Amygdala (tissue), 56 donors: ENCODE measurements around the gene TP53.

ENCODE experiments used
- DNase-seq, 56 donors: peaks; one replicate each; lab custom pipeline; 2025; lab: John Stamatoyannopoulos, UW

TP53 gene

DNA sequence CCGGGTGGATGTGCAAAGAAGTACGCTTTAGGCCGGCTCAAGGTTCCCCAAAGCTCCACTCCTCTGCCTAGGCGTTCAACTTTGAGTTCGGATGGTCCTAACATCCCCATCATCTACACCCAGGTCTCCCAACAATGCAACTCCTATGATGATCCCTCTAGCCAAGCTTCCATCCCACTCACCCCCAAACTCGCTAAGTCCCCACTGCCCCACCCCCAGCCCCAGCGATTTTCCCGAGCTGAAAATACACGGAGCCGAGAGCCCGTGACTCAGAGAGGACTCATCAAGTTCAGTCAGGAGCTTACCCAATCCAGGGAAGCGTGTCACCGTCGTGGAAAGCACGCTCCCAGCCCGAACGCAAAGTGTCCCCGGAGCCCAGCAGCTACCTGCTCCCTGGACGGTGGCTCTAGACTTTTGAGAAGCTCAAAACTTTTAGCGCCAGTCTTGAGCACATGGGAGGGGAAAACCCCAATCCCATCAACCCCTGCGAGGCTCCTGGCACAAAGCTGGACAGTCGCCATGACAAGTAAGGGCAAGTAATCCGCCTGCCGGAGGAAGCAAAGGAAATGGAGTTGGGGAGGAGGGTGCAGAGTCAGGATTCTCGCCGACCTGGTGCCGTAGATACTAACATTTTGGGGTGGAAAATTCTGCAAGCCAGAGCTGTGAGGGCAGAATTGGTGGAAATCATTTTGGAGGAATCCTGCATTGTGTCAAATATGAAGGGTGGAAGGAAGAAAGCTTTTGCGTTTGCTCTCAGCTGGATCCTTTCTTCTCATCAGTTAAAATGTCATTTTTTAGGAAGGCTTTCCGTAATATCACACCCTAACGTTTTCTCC, at the start of gene TP53:
Gene TP53 (minus strand): TSS at position 419 of the 836 bp plus-strand sequence. CDS start 10,896 bp downstream, outside the sequence.
- DNase-seq = peak; percentile 31 to 95 (median 82)

DNA sequence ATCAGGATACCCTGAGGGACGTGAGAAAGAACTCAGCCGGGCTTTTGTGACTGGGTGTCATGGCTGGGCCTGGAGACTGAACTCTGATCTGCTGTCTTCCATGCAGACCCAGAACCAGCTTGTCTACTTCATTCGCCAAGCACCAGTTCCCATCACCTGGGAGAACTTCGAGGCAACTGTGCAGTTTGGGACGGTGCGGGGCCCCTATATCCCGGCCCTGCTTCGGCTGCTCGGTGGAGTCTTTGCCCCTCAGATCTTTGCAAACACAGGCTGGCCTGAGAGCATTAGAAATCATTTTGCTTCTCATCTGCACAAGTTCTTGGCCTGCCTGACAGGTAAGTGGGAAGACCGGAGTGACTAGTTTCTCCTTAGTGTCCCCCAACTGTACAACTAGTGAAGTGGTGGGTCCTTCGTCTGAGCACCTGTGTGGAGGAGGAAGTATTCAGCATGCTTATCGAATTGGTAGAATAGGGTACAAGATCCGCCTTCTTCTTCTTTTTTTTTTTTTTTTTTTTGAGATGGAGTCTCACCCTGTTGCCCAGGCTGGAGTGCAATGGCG, 45.8 kb upstream of the TP53 start:
- DNase-seq = no peak

DNA sequence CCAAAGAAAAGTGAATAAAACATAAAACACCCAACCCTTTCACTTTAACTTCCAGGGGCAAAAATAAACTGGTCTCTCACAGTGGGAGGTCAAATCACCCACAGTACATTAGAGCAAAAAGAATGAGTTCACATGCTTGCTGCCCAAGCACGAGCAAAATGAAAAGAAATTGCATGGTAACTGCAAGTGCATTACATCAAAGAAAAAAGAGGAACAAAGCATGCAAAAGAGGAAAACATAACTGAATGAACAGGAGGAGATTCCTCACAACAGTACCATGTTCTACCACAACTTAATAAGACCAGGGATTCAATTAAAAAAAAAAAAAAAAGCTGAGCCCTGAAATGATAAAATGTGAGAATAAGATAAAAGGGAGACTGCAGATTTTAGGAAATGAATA, 42.5 kb upstream of the TP53 start:
- no peak for DNase-seq

- DNase-seq = no peak
Observed at GRCh38 chr17:7727886-7728285, 40.6 kb upstream of the TP53 start.

DNA sequence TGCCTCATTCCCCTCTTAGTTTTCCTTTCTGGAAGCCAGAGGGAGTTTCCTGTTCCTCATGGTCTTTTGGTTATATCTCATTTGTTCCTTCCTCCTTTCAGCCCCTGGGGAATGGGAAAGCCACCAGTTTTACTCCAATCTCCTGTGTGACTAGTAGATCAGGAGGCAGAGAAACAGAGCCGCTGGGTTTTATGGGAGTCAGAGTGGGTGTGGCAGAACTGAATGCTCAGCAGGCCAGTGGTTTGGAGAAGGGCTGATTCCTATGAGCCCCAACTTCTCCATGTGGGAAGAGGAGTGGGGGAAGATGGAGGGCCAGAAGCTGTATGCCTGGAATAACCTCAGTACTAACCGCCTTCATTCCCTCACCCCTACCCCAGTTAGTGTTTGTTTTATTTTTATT, 34.3 kb upstream of the TP53 start:
- no peak for DNase-seq

DNA sequence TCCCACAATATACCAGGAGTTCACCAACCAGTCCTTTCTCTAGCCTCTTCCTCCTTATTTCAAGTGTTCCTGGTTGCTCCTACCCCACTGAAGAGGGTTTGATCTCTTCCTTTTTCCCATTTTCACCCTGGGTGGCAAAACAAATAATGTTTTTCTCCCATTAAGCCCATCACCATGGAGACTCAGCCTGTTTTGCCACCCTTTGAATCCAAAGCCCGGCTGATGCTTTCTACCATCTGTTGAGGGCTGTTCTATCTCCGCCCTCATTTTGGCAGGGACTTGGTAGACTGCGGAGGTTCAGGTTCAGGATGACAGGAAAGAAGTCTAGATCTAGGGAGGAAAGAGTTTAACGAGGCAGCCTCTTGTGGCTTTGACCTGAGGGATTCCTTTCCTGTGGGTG, 32.8 kb upstream of the TP53 start:
- DNase-seq = peak in 1 of 56 donors; percentile 2

DNA sequence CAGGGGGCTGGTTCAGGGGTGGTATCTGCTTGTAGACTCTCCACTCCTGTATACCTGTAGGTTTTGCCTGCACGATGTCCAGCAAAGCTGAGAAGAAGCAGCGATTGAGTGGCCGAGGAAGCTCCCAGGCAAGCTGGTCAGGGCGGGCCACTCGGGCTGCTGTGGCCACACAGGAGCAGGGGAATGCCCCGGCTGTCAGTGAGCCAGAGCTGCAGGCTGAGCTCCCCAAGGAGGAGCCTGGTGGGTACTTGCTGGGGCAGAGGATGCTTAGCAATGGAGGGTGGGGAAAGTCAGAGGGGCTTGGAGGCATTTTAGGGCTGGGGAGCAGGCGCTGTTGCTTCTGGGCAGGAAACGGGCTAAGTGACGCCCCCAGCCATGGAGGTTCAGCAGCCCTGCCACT, 32.4 kb upstream of the TP53 start:
- no peak for DNase-seq

GRCh38 chr17:7717756-7718350, 30.6 kb upstream of the TP53 start:
- peak in 8 of 56 donors; percentile 6 to 36 (median 19) for DNase-seq

DNA sequence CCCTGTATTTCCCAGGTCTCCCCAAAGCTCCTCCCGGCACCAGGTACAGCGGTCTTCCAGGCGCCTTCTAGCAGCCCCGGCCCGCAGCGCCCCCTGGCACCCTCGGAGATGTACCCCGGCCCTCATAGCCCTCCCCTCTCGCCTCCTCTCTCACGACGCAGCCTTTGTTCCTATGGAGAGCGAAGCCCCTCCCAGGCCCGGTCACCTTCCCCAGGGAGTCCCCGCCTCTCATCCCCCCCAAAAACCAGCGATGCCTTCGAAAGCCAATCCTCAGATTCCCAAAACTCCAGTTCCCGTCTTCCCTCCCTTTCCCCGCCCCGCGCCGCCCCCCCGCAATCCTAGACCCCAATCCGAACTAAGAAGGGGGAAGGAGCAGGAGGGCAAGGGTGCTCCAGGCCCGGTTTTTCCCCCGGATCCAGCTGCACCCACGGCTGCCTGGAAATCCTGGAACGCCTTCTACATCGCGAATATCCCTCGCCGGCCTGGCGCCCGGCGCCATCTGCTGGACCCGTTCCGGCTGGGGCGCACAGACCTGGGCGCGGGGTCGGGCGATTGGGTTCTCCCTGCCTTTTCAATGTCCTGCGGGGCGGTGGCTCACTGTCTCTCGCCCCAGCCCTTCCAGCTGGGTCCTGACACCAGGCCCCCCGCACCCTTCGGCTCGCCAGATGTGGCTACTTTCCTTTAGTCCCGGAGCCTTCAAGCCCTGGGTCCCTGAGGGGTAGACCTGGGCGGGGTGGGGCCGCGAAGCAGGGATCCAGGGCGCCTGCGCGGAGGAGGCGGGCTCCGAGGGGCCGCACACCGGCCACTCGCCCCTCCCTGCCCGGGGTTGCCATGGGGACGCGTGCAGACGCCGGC, 29.8 kb upstream of the TP53 start, which contains the start of gene DNAH2:
Gene DNAH2 (plus strand): TSS at position 844 of the 855 bp plus-strand sequence. CDS start 1,991 bp downstream, outside the sequence.
- DNase-seq = peak in 46 of 56 donors; percentile 34 to 87 (median 72)

DNA sequence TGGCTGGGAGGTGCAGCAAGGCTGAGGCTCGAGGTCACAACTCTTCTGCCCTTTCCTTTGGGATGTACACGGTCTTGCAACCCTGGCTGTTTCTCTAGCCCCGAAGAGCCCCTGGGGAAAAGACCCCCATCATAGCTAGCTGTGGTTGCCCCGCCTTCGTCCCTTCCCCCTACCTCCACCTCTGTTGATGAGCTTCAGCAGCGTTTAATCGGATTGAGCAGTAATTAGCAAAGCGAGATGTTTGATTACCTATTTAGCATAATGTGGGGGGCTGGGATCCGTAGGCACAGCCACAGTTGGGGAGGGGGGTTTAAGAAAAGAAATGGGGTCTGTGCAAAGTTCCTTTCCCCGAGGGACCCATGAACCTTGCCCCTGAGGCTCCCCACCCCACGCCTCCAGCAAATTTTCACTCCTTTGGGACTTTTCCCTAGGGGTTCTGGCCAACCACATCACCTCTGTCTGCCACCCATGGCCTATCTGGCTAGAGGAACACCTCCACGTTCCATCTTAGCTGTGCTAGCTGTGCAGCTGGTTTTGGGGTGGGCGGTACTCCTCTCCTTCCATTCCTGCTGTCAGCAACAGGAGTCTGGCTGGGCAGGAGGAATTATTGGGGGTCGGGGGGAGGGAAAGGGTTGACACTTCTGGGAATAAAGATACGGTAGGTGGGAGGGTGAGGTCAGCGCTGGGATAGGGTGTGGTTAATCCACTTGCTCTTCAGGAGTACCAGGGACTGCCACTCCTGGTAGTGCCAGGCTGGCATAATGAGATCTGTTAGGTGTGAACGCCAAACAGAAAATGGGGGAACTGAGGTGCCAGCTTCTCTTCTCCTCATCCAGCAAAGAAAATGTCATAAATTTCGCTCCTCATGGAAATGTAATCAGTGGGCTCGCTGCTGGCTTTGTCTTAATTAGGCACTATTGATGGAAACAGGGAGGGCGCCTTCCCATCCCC, 28.9 kb upstream of the TP53 start:
- no peak for DNase-seq

DNA sequence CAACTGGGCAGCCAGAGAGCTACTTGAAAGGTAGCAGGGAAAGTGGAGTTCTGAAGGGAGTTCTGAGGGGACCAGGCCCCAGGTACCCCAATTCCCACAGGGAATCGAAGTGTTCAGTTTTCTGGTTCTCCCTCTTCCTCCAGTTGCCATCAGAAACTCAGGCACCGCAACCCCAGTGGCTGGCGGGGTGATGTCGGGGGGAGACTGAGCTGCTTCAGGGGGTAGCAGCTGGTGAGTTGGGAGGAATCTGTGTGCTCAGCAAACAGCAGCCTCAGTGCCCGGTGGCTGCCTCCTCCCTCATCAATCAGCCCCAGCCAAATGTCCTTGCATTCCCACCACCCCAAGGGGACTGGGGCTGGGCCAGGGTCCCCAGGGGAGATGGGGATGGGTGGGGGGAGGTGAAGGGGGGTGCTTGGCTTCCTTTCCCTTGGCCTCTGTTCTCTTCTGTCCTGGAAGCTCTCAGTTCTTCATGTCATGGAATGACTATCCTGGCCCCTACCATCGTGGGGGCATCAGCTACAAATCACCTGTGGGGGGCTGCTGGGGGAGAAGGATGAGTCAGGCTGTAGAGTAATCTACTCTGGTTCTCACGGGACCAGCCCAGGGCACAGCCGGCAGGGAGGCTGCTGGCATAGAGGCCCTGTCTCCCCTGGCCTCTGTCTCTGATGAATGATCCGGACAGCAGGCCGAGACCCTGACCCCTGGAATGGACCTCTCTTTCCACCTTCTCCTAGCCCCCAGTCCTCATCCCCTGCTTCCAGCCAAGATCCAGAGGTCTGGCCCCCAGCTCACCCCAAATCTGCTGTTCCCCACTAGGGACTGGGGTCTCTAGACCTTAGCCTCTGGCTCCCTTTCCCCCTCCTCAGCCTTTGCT, 27.7 kb upstream of the TP53 start:
- no peak for DNase-seq

DNA sequence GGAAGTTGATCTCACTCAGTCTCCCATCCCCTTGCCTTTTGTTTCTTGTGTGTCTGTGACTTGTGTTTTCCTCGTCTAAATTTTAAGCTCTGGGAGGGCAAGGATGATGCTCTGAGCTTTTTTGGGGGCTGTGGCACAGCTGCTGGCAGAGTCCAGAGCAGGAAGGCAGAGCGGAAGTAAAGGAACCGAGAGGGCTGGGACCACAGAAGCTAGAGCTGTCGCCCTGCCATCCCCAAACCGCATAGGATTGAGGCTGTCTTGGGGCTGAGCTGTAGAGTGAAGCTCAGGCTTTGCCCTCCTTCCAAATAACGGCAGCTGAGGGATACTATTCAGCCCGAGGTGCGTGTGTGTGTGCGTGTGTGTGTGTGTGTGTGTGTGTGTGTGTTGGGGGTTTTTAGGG, 26.5 kb upstream of the TP53 start:
- no peak for DNase-seq

- DNase-seq = peak in 8 of 56 donors; percentile 3 to 49 (median 22)
Observed at GRCh38 chr17:7712111-7712771, 25.0 kb upstream of the TP53 start.

DNA sequence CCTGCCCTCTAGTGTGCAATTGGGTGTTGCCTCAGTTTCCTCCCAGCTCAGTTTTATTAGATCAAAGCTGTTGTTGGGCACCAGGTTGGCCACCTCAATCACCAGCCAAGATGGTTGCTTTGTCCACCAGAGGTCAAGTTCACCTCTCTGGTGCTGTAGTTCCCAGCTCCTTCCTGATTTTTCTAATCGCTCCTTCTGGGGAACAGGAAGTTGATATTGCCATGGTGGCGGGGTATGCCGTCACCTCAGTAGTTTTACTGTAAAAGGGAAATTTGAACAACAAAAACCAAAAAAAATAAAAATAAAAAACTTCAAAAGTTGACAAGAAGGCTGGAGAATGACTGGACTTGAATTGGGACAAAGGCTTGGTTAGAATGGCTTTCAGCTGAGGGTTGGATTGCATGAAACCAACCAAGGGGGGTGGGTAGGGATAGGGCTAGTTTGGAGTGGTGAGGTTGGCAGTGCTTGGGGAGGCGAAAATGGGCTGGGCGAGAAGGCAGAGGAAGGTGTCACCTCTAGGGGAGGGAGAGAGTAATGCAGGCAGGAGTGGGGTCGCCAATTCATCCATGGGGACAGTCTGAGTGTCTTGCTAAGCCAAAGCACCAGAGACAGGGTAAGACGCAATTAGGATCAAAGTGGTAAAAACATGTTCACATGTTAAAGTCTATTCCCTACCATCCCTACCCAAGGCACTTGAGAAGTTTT, 23.9 kb upstream of the TP53 start:
- DNase-seq = no peak

- no peak for DNase-seq
Observed at GRCh38 chr17:7710301-7710700, 23.0 kb upstream of the TP53 start.

- no peak for DNase-seq
Observed at GRCh38 chr17:7709031-7709430, 21.7 kb upstream of the TP53 start.
